AG10803 (cell line): ENCODE data around the gene IFT27.

Experiments
- DNase-seq: peaks from one replicate; pipeline ENCODE4 v3.0.0; 2010; ENCODE audit warnings: low read depth
- H3K4me3 ChIP-seq: 2 replicates; pipeline ENCODE4 v1.5.1; 2011; ENCODE audit warnings: mild to moderate bottlenecking, low read length, control low read depth
- CTCF ChIP-seq: conservative IDR thresholded peaks from 2 replicates; pipeline ENCODE4 v1.5.1; 2011; ENCODE audit warnings: mild to moderate bottlenecking, low read length, control low read depth, inconsistent platforms

The IFT27 gene

GRCh38 chr22:36769541-36770512 is 6.1 kb downstream of the IFT27 start:
- TF ChIP-seq CTCF: no peak
- DNase-seq: no peak
- H3K4me3 ChIP-seq: no peak overlapping the region

GRCh38 chr22:36768616-36769015 is 7.3 kb downstream of the IFT27 start:
- DNase-seq: no peak
- TF ChIP-seq CTCF: no peak
- H3K4me3 ChIP-seq: no peak overlapping the region

- no peak for DNase-seq
- H3K4me3 ChIP-seq: no peak overlapping the region
- TF ChIP-seq CTCF: no peak
Measured at GRCh38 chr22:36768141-36768540, 7.8 kb downstream of the IFT27 start.

GRCh38 chr22:36767035-36767775 is 8.7 kb downstream of the IFT27 start:
- H3K4me3 ChIP-seq: no peak overlapping the region
- TF ChIP-seq CTCF: no peak
- DNase-seq: no peak

- no peak for TF ChIP-seq CTCF
- no peak overlapping the region for H3K4me3 ChIP-seq
- peak; percentile 61 for DNase-seq
Measured at GRCh38 chr22:36765943-36766450, 9.9 kb downstream of the IFT27 start.

GRCh38 chr22:36765131-36765942 is 10.6 kb downstream of the IFT27 start:
- DNase-seq: no peak
- H3K4me3 ChIP-seq: no peak overlapping the region
- no peak for TF ChIP-seq CTCF
